Stimulated activated CD8-positive, alpha-beta memory T cell treated with anti-CD3 and anti-CD28 coated beads, Interleukin-2, amount 100 ng/mL, for 48 hours (primary cell): Measurements from ENCODE around the gene P2RY2.
A peak's percentile ranks its signal among the peaks of the same experiment; 100 is the strongest.

Experiments used
- DNase-seq, 2 donors: peaks; one replicate each; pipeline ENCODE4 v3.0.0-alpha.2; 2020; ENCODE audit warnings: low read depth in 2 of 2

Gene P2RY2

GRCh38 chr11:73242251-73243092 lies 24.4 kb downstream of the P2RY2 start:
- peak; percentile 66 to 74 for DNase-seq

GRCh38 chr11:73243093-73243485 lies 25.0 kb downstream of the P2RY2 start:
- DNase-seq = no peak

GRCh38 chr11:73244589-73245240 lies 26.6 kb downstream of the P2RY2 start:
- DNase-seq = no peak

GRCh38 chr11:73245461-73245860 lies 27.4 kb downstream of the P2RY2 start:
- DNase-seq = no peak

GRCh38 chr11:73246303-73246702 lies 28.2 kb downstream of the P2RY2 start:
- no peak for DNase-seq

- no peak for DNase-seq
Measured at GRCh38 chr11:73248526-73249185, 30.6 kb downstream of the P2RY2 start.

GRCh38 chr11:73249304-73249703 lies 31.2 kb downstream of the P2RY2 start:
- DNase-seq = no peak

- DNase-seq = no peak
Measured at GRCh38 chr11:73249853-73250783, 32.0 kb downstream of the P2RY2 start.

- no peak for DNase-seq
Measured at GRCh38 chr11:73252577-73253191, 34.6 kb downstream of the P2RY2 start.

GRCh38 chr11:73257342-73258103 lies 39.4 kb downstream of the P2RY2 start:
- DNase-seq = no peak

GRCh38 chr11:73258104-73259035 lies 40.3 kb downstream of the P2RY2 start:
- no peak for DNase-seq

- DNase-seq = no peak
Measured at GRCh38 chr11:73259406-73260126, 41.5 kb downstream of the P2RY2 start.

GRCh38 chr11:73260127-73260457 lies 42.0 kb downstream of the P2RY2 start:
- no peak for DNase-seq

GRCh38 chr11:73262851-73263495 lies 44.9 kb downstream of the P2RY2 start:
- DNase-seq = no peak

- DNase-seq = no peak
Measured at GRCh38 chr11:73263640-73264039, 45.6 kb downstream of the P2RY2 start.

- DNase-seq = no peak
Measured at GRCh38 chr11:73265278-73265810, 47.3 kb downstream of the P2RY2 start.

GRCh38 chr11:73265853-73266645 lies 48.0 kb downstream of the P2RY2 start:
- DNase-seq = no peak
